ENCODE measurements around the gene GPR18. TPM values are rescaled to one million over a fixed set of nuclear protein-coding genes. Genes with fewer than 3 reads are reported as not detected.

GPR18 gene
- total and polyA plus RNA-seq, 12 donors, result 0.03 to 0.78 TPM; not detected in 10

GRCh38 chr13:99289674-99290337 is 31.6 kb upstream of the GPR18 start:
- intact Hi-C loops (cut with DNase I), result no loop called here
- WGBS, 4 donors, result 81 to 88% (median 85%) methylated on average over 7 of the region's 7 CpGs
- Histone ChIP-seq H3K9me3 (replicated peaks in 1 of 3) (no peaks in the 10 kb centered on the region), H3K4me1 (replicated peaks in 1 of 2) (peaks cover 2 to 20% of the 10 kb centered on the region in 2 donors), H3K36me3 (replicated peaks in 1 of 2) (no peaks in the 10 kb centered on the region), H3K27me3 (no peaks in the 10 kb centered on the region), H3K27ac (no peak overlapping the region), H3K4me3 (no peak overlapping the region)
- DNase-seq, result no peak
- TF ChIP-seq, protein P1, sequence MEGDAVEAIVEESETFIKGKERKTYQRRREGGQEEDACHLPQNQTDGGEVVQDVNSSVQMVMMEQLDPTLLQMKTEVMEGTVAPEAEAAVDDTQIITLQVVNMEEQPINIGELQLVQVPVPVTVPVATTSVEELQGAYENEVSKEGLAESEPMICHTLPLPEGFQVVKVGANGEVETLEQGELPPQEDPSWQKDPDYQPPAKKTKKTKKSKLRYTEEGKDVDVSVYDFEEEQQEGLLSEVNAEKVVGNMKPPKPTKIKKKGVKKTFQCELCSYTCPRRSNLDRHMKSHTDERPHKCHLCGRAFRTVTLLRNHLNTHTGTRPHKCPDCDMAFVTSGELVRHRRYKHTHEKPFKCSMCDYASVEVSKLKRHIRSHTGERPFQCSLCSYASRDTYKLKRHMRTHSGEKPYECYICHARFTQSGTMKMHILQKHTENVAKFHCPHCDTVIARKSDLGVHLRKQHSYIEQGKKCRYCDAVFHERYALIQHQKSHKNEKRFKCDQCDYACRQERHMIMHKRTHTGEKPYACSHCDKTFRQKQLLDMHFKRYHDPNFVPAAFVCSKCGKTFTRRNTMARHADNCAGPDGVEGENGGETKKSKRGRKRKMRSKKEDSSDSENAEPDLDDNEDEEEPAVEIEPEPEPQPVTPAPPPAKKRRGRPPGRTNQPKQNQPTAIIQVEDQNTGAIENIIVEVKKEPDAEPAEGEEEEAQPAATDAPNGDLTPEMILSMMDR (IDR thresholded peaks at IDR 0.05), result no peak
- no peak for TF ChIP-seq POLR2A (IDR thresholded peaks at IDR 0.05)

DNA sequence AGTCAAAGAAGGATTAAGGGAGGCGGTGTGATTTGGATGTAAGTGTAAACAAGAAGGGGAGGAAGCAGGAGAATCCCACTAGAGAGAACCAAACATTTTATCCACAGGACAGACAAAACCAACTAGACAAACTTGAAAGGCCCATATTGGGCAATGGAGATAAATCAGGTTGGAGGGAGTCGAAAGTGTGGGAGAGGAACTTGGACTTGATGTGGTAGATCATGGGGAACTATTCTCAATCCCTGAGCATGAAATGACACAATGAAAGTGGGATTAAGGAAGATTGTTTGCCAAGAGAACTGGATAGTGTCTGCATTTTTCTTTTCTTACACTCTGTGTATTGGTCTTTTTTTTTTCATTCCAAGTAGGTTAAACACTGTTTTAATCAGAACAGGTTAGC is 31.1 kb upstream of the GPR18 start:
- Histone ChIP-seq H3K27ac (no peak overlapping the region), H3K4me1 (replicated peaks in 1 of 2) (peaks cover 6 to 26% of the 10 kb centered on the region in 2 donors), H3K4me3 (no peak overlapping the region), H3K36me3 (replicated peaks in 1 of 2) (no peaks in the 10 kb centered on the region), H3K27me3 (no peaks in the 10 kb centered on the region), H3K9me3 (replicated peaks in 1 of 3) (no peaks in the 10 kb centered on the region)
- no peak for TF ChIP-seq POLR2A (IDR thresholded peaks at IDR 0.05)
- TF ChIP-seq, protein P1 (IDR thresholded peaks at IDR 0.05), result no peak
- WGBS, 4 donors, result 85 to 93% (median 90%) methylated on average over 2 of the region's 2 CpGs
- intact Hi-C loops (cut with DNase I), result no loop called here
- DNase-seq, result no peak

- no peak for DNase-seq
- WGBS, 4 donors, result 65 to 82% (median 77%) methylated on average over 2 of the region's 2 CpGs
- peaks cover 6 to 29% of the 10 kb centered on the region in 2 donors for H3K4me1 ChIP-seq (replicated peaks in 1 of 2)
- H3K36me3 ChIP-seq (replicated peaks in 1 of 2), result no peaks in the 10 kb centered on the region
- no peaks in the 10 kb centered on the region for H3K27me3 ChIP-seq
- no peaks in the 10 kb centered on the region for H3K9me3 ChIP-seq (replicated peaks in 1 of 3)
- no peak overlapping the region for H3K27ac ChIP-seq
- intact Hi-C loops (cut with DNase I), result no loop called here
- TF ChIP-seq, protein P1 (IDR thresholded peaks at IDR 0.05), result no peak
- TF ChIP-seq POLR2A (IDR thresholded peaks at IDR 0.05), result no peak
- H3K4me3 ChIP-seq, result no peak overlapping the region
Observed at GRCh38 chr13:99288089-99288488, 29.9 kb upstream of the GPR18 start.

DNA sequence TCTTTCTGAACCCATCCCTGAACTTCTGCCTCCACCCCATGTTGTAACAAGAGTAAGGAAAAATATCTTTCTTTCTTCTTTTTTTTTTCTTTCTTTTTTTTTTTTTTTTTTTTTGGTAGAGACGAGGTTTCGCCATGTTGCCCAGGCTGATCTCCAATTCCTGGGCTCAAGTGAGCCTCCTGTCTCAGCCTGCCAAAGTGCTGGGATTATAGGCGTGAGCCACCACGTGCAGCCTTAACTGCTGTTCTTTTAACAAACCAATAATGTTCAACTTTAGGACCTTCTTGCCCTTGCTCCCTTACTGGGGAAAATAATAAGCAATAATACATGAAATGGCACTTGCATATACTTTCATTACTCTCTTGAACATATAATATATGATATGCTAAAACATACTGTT is 29.4 kb upstream of the GPR18 start:
- H3K27me3 ChIP-seq, result no peaks in the 10 kb centered on the region
- WGBS, 4 donors, result 80 to 96% (median 89%) methylated on average over 4 of the region's 4 CpGs
- H3K4me1 ChIP-seq (replicated peaks in 1 of 2), result peaks cover 6 to 34% of the 10 kb centered on the region in 2 donors
- no peak for TF ChIP-seq POLR2A (IDR thresholded peaks at IDR 0.05)
- TF ChIP-seq, protein P1 (IDR thresholded peaks at IDR 0.05), result no peak
- no peak for DNase-seq
- no peaks in the 10 kb centered on the region for H3K9me3 ChIP-seq (replicated peaks in 1 of 3)
- H3K36me3 ChIP-seq (replicated peaks in 1 of 2), result no peaks in the 10 kb centered on the region
- intact Hi-C loops (cut with DNase I), result no loop called here
- no peak overlapping the region for H3K4me3 ChIP-seq
- no peak overlapping the region for H3K27ac ChIP-seq

All from adrenal gland (tissue), 12 donors.